Suprapubic skin (tissue), 3 donors: ENCODE results near the gene ICA1.

ENCODE experiments used
- EP300 ChIP-seq: sonication (generic); formaldehyde crosslinking; IDR thresholded peaks from one replicate; pipeline ENCODE4 v1.6.1; 2017; ENCODE audit warnings: antibody characterized with exemption
- POLR2A ChIP-seq, 2 donors: fragments of 450-650 bp; IDR thresholded peaks; one replicate each; pipeline ENCODE4 v1.6.1; 2017; ENCODE audit warnings: antibody characterized with exemption in 2 of 2, mild to moderate bottlenecking in 2 of 2, moderate library complexity in 2 of 2
- TF ChIP-seq, protein P1 (sequence below), 2 donors: fragments of 200-600 bp in 1 of 2; fragments of 450-650 bp in 1 of 2; sonication (generic) in 1 of 2; IDR thresholded peaks; one replicate each; pipeline ENCODE4 v1.5.1; 2016 to 2019; ENCODE audit warnings: antibody characterized with exemption in 2 of 2, mild to moderate bottlenecking in 1 of 2, moderate library complexity in 1 of 2

DNA sequence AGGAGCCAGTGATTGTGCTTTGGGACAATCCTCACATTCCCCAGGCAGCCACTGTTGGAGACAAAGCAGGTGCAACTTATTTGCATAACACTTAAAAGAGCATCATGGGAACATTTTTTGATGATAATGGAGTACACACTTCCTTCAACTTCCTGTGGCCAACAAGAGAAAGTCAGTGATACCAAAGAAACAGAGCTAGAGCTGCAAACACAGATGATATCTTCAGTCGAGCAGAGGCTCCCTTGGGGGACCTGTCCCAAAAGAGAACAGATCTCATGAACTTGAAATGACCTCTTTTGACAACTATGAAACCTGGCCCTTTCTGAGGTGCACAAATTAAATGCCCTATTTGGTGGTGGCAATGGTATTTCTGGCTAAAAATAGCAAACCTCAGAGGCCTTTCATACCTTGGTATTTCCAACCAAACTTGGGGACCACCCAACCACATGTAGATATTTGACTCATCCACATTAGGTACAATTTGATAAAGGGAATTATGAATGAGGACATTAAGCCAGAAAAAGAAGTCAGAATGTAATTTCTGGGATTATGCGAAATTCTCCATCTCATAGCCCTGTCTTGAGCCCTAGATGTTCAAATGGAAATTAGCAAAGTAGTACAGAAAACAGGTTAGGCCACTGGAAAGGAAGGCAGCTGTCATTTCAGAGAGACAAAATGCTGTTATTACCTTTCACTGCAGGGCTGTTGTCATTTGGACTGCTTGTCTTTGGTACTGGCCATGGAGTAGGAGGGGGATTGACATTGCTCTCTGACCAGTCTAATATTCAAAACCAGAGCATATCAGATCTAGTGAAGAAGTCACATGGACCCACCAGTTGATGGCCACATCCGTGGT lies 146.2 kb downstream of the ICA1 start:
- TF ChIP-seq, protein P1, sequence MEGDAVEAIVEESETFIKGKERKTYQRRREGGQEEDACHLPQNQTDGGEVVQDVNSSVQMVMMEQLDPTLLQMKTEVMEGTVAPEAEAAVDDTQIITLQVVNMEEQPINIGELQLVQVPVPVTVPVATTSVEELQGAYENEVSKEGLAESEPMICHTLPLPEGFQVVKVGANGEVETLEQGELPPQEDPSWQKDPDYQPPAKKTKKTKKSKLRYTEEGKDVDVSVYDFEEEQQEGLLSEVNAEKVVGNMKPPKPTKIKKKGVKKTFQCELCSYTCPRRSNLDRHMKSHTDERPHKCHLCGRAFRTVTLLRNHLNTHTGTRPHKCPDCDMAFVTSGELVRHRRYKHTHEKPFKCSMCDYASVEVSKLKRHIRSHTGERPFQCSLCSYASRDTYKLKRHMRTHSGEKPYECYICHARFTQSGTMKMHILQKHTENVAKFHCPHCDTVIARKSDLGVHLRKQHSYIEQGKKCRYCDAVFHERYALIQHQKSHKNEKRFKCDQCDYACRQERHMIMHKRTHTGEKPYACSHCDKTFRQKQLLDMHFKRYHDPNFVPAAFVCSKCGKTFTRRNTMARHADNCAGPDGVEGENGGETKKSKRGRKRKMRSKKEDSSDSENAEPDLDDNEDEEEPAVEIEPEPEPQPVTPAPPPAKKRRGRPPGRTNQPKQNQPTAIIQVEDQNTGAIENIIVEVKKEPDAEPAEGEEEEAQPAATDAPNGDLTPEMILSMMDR (IDR thresholded peaks at IDR 0.05) = no peak
- TF ChIP-seq EP300 (no peak), POLR2A (IDR thresholded peaks at IDR 0.05) (no peak)
